ENCODE data around the gene WWC1. TPM values are rescaled to one million over a fixed set of nuclear protein-coding genes. Genes with fewer than 3 reads are reported as not detected.

The WWC1 gene
- polyA plus RNA-seq, 12 donors = 0.45 to 15.5 (median 1.4) TPM; not detected in 1

GRCh38 chr5:168443533-168443932 is 152.1 kb downstream of the WWC1 start:
- DNase-seq = no peak

- no peak for DNase-seq
Measured at GRCh38 chr5:168443950-168444700, 152.7 kb downstream of the WWC1 start.

- no peak for DNase-seq
Measured at GRCh38 chr5:168446983-168447619, 155.7 kb downstream of the WWC1 start.

- DNase-seq = no peak
Measured at GRCh38 chr5:168447808-168448207, 156.4 kb downstream of the WWC1 start.

GRCh38 chr5:168449166-168449565 is 157.7 kb downstream of the WWC1 start:
- DNase-seq = no peak

GRCh38 chr5:168451565-168451964 is 160.1 kb downstream of the WWC1 start:
- DNase-seq = no peak

GRCh38 chr5:168455201-168455600 is 163.8 kb downstream of the WWC1 start:
- DNase-seq = no peak

GRCh38 chr5:168457542-168457941 is 166.1 kb downstream of the WWC1 start:
- no peak for DNase-seq

GRCh38 chr5:168460606-168461005 is 169.2 kb downstream of the WWC1 start:
- DNase-seq = no peak

- DNase-seq = no peak
Measured at GRCh38 chr5:168463081-168463480, 171.6 kb downstream of the WWC1 start.

- no peak for DNase-seq
Measured at GRCh38 chr5:168464214-168464613, 172.8 kb downstream of the WWC1 start.

GRCh38 chr5:168464641-168465040 is 173.2 kb downstream of the WWC1 start:
- DNase-seq = no peak

- DNase-seq = no peak
Measured at GRCh38 chr5:168467755-168468330, 176.4 kb downstream of the WWC1 start.

- no peak for DNase-seq
Measured at GRCh38 chr5:168468836-168469235, 177.4 kb downstream of the WWC1 start.

- no peak for DNase-seq
Measured at GRCh38 chr5:168469816-168470215, 178.4 kb downstream of the WWC1 start.

- DNase-seq = no peak
Measured at GRCh38 chr5:168471785-168472184, 180.3 kb downstream of the WWC1 start.

- DNase-seq = no peak
Measured at GRCh38 chr5:168472329-168472728, 180.9 kb downstream of the WWC1 start.

- no peak for DNase-seq
Measured at GRCh38 chr5:168474319-168474718, 182.9 kb downstream of the WWC1 start.

- DNase-seq = no peak
Measured at GRCh38 chr5:168477060-168477459, 185.6 kb downstream of the WWC1 start.

- no peak for DNase-seq
Measured at GRCh38 chr5:168479166-168479565, 187.7 kb downstream of the WWC1 start.

- no peak for DNase-seq
Measured at GRCh38 chr5:168480601-168481000, 189.2 kb downstream of the WWC1 start.

GRCh38 chr5:168481330-168481788 is 189.9 kb downstream of the WWC1 start:
- DNase-seq = no peak

GRCh38 chr5:168482361-168482760 is 190.9 kb downstream of the WWC1 start:
- no peak for DNase-seq

All from muscle of arm (tissue), 12 donors.